Measurements from ENCODE around the gene EPHB1.

DNA sequence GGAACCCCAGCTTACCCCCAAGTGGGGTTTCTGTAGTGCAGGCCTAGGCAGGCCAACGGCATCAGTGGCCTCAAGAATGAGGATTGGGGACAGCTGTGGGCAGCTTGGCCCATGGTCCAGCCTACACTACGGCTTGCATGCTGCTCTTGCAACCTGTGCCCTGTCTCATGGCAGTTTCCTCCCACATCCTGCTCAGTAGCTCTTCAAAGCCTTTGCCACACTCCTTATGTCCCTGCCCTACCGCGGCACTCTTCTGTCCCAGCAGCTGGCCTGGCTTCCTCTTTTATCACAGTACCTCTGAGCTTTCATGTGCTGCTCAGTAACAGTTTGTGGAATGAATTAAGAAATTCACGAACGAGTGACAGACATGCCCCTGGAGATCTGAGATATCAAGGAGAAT is 431.0 kb downstream of the EPHB1 start:
- TF ChIP-seq, protein P1, sequence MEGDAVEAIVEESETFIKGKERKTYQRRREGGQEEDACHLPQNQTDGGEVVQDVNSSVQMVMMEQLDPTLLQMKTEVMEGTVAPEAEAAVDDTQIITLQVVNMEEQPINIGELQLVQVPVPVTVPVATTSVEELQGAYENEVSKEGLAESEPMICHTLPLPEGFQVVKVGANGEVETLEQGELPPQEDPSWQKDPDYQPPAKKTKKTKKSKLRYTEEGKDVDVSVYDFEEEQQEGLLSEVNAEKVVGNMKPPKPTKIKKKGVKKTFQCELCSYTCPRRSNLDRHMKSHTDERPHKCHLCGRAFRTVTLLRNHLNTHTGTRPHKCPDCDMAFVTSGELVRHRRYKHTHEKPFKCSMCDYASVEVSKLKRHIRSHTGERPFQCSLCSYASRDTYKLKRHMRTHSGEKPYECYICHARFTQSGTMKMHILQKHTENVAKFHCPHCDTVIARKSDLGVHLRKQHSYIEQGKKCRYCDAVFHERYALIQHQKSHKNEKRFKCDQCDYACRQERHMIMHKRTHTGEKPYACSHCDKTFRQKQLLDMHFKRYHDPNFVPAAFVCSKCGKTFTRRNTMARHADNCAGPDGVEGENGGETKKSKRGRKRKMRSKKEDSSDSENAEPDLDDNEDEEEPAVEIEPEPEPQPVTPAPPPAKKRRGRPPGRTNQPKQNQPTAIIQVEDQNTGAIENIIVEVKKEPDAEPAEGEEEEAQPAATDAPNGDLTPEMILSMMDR (IDR thresholded peaks at IDR 0.05), result no peak
- TF ChIP-seq POLR2A (IDR thresholded peaks at IDR 0.05), result no peak
